Measurements from ENCODE around the gene CFDP1. TPM values are rescaled to one million over a fixed set of nuclear protein-coding genes. Genes with fewer than 3 reads are reported as not detected.

Gene CFDP1
- total and polyA plus RNA-seq, 2 donors (not counting 3 experiments of a cell fraction or from before 2014, with no cell fraction given) = 17.8 to 53.8 TPM

GRCh38 chr16:75445298-75445697 is 12.0 kb upstream of the CFDP1 start:
- dilution Hi-C loops (cut with MboI; ENCODE audit: extremely low pct_ligation_motif_present, low sequenced_read_pairs) = no loop called here
- H3K27me3 ChIP-seq (ENCODE audit: control insufficient read depth in 2 of 2, insufficient read depth in 2 of 2, low read length in 2 of 2) = no peaks in the 10 kb centered on the region
- H3K27ac ChIP-seq (ENCODE audit: insufficient read depth, low read depth, low read length) = no peak overlapping the region
- H3K9ac ChIP-seq (replicated peaks; ENCODE audit: extremely low read depth, insufficient read depth, low read length) = no peak overlapping the region
- no peaks in the 10 kb centered on the region for H3K9me1 ChIP-seq (replicated peaks; ENCODE audit: control insufficient read depth, extremely low read depth, insufficient read depth, low read length)
- no peak for DNase-seq (ENCODE audit: low read depth, low spot score)
- POLR2A ChIA-PET = no interaction called here
- H4K20me1 ChIP-seq (replicated peaks; ENCODE audit: control insufficient read depth, extremely low read depth, insufficient read depth, low read length) = no peaks in the 10 kb centered on the region
- H3K36me3 ChIP-seq (ENCODE audit: control insufficient read depth in 2 of 2, extremely low read depth in 1 of 2, insufficient read depth in 2 of 2, low read length in 2 of 2) = peaks cover 4 to 6% of the 10 kb centered on the region in 2 experiments
- no TSS peak for BruUV-seq (replicated peaks)
- H3K4me2 ChIP-seq (ENCODE audit: insufficient read depth, low read length) = no peak overlapping the region
- H3K4me3 ChIP-seq (replicated peaks in 1 of 3; ENCODE audit: insufficient read depth in 1 of 3, low read depth in 1 of 3, low read length in 3 of 3) = no peak overlapping the region
- no peaks in the 10 kb centered on the region for H3K9me3 ChIP-seq (replicated peaks; ENCODE audit: control insufficient read depth, insufficient read depth, low read length)
- H3K4me1 ChIP-seq (ENCODE audit: control insufficient read depth, extremely low read depth, insufficient read depth, low read length) = no peaks in the 10 kb centered on the region
- CTCF ChIA-PET = interaction anchor here (1.3 to 1.9 kb wide), 3 partner anchors 9 to 246 kb away, joined by 3 to 11 read pairs (median 4); partner anchors contain the start of gene CFDP1
- intact Hi-C loops (cut with micrococcal nuclease) = no loop called here
- H3K79me2 ChIP-seq (ENCODE audit: control insufficient read depth, insufficient read depth, low read length) = no peaks in the 10 kb centered on the region
- TF ChIP-seq EZH2 (IDR thresholded peaks at IDR 0.05; ENCODE audit: borderline replicate concordance, low read depth, low read length, severe bottlenecking) = no peak
- no peak for TF ChIP-seq GATA2 (IDR thresholded peaks at IDR 0.05; ENCODE audit: insufficient read depth, insufficient read length, low read depth, low read length)
- no peak for TF ChIP-seq MYC (IDR thresholded peaks at IDR 0.05; ENCODE audit: low read depth, low read length)
- no peak for TF ChIP-seq MAX (IDR thresholded peaks at IDR 0.05; ENCODE audit: insufficient read depth, insufficient read length)
- TF ChIP-seq JUN (IDR thresholded peaks at IDR 0.05; ENCODE audit: borderline replicate concordance, insufficient read depth, insufficient read length, low read depth) = no peak
- TF ChIP-seq POLR2AphosphoS5 (IDR thresholded peaks at IDR 0.05; ENCODE audit: insufficient read depth, low read depth, low read length) = no peak
- TF ChIP-seq CTCF (IDR thresholded peaks at IDR 0.05; ENCODE audit: extremely low read depth in 1 of 2, insufficient read depth in 1 of 2, low read depth in 1 of 2, low read length in 2 of 2) = no peak
- TF ChIP-seq POLR2A (IDR thresholded peaks at IDR 0.05; ENCODE audit: low read depth, low read length) = no peak
- no peak for TF ChIP-seq FOS (IDR thresholded peaks at IDR 0.05; ENCODE audit: borderline replicate concordance, insufficient read depth, low read length)
- FAIRE-seq = no peak
- no peak overlapping the region for H2AFZ ChIP-seq (ENCODE audit: low read depth, low read length)
